ENCODE measurements around the gene SP2. TPM values are rescaled to one million over a fixed set of nuclear protein-coding genes. Genes with fewer than 3 reads are reported as not detected.
"Not testable (repeated sequence)": the region's sequence is repeated elsewhere in the genome, so short reads cannot be mapped to it uniquely, and the experiment has no call there.

The SP2 gene
- total RNA-seq, 1 donor from 2014 or later, result 18.0 TPM

GRCh38 chr17:47915776-47916398 is 19.9 kb downstream of the SP2 start:
- no peaks in the 10 kb centered on the region for H3K27me3 Mint-ChIP-seq (ENCODE audit: low read depth)
- no peak overlapping the region for H3K4me3 Mint-ChIP-seq
- peak overlapping the region; percentile 66 for H3K27ac Mint-ChIP-seq
- peaks cover 5% of the 10 kb centered on the region for H3K4me1 Mint-ChIP-seq
- H3K36me3 Mint-ChIP-seq, result peaks cover 8% of the 10 kb centered on the region
- no peak for DNase-seq (ENCODE audit: low spot score in 2 of 2, unreplicated experiment in 2 of 2)
- TF ChIP-seq CTCF (IDR thresholded peaks at IDR 0.05; ENCODE audit: unreplicated experiment), result no peak
- no peaks in the 10 kb centered on the region for H3K9me3 Mint-ChIP-seq

DNA sequence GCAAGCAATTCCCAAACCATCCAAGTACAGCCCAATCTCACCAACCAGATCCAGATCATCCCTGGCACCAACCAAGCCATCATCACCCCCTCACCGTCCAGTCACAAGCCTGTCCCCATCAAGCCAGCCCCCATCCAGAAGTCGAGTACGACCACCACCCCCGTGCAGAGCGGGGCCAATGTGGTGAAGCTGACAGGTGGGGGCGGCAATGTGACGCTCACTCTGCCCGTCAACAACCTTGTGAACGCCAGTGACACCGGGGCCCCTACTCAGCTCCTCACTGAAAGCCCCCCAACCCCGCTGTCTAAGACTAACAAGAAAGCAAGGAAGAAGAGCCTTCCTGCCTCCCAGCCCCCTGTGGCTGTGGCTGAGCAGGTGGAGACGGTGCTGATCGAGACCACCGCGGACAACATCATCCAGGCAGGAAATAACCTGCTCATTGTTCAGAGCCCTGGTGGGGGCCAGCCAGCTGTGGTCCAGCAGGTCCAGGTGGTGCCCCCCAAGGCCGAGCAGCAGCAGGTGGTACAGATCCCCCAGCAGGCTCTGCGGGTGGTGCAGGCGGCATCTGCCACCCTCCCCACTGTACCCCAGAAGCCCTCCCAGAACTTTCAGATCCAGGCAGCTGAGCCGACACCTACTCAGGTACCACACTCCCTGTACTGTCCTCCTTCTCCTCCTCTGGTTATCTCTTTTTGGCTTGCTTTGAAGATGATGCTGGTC is 20.6 kb downstream of the SP2 start:
- no peak for DNase-seq (ENCODE audit: low spot score in 2 of 2, unreplicated experiment in 2 of 2)
- TF ChIP-seq CTCF (IDR thresholded peaks at IDR 0.05; ENCODE audit: unreplicated experiment), result no peak
- Mint-ChIP-seq H3K36me3 (peaks cover 8% of the 10 kb centered on the region), H3K4me3 (no peak overlapping the region), H3K27ac (no peak overlapping the region), H3K4me1 (peaks cover 5% of the 10 kb centered on the region), H3K27me3 (ENCODE audit: low read depth) (no peaks in the 10 kb centered on the region), H3K9me3 (no peaks in the 10 kb centered on the region)

DNA sequence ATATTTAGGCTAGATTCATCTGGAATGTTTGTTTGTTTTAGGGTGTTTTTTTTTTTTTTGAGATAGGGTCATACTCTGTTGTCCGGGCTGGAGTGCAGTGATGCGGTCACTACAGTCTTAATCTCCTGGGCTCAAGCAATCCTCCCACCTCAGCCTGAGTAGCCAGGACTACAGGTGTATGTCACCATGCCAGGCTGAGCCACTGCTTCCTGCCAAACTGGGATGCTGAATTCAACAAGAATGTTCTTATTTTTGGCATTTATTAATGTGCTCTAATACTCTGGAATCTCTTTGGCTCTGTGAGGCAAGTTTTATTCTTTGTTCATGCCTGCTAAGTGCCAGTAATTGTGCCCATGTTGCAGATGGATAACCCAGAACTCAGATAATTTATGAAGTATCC is 21.5 kb downstream of the SP2 start:
- Mint-ChIP-seq H3K4me1 (peaks cover 5% of the 10 kb centered on the region), H3K27me3 (ENCODE audit: low read depth) (no peaks in the 10 kb centered on the region), H3K36me3 (peaks cover 8% of the 10 kb centered on the region), H3K9me3 (no peaks in the 10 kb centered on the region), H3K27ac (no peak overlapping the region), H3K4me3 (no peak overlapping the region)
- no peak for TF ChIP-seq CTCF (IDR thresholded peaks at IDR 0.05; ENCODE audit: unreplicated experiment)
- no peak for DNase-seq (ENCODE audit: low spot score in 2 of 2, unreplicated experiment in 2 of 2)

DNA sequence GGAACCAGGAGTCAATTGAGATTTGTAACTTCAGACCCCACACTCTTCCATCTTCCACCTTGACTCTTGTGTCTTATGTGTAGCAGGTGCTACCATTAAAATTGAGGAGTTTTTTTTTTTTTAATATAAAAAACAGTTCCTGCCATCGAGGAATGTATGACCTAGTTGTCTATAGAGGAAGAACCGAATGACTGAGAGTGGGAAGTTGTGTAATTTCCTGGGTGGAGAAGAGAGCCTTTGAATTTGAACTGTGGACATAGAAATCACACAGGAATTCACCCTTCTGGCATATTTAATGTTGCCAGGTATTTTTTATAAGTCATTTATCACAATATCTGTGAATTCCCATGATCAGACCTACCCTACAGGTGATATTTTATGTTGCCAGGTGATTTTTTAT is 22.0 kb downstream of the SP2 start:
- H3K36me3 Mint-ChIP-seq, result peaks cover 13% of the 10 kb centered on the region
- no peaks in the 10 kb centered on the region for H3K27me3 Mint-ChIP-seq (ENCODE audit: low read depth)
- no peak overlapping the region for H3K4me3 Mint-ChIP-seq
- H3K4me1 Mint-ChIP-seq, result peaks cover 5% of the 10 kb centered on the region
- DNase-seq (ENCODE audit: low spot score in 2 of 2, unreplicated experiment in 2 of 2), result no peak
- no peak overlapping the region for H3K27ac Mint-ChIP-seq
- TF ChIP-seq CTCF (IDR thresholded peaks at IDR 0.05; ENCODE audit: unreplicated experiment), result no peak
- no peaks in the 10 kb centered on the region for H3K9me3 Mint-ChIP-seq

DNA sequence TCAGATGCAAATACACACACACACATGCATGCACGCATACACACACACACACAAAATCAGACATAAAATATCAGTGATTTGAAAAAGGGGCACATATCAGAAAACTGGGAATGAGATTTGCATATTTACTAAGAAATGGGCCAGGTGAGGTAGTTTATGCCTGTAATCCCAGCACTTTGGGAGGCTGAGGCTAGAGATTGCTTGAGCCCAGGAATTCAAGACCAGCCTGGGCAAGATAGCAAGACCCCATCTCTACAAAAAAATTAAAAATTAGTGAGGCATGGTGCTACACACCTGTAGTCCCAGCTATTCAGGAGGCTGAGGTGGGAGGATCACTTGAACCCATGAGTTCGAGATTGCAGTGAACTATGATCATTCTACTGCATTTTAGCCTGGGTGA is 23.0 kb downstream of the SP2 start:
- no peaks in the 10 kb centered on the region for H3K9me3 Mint-ChIP-seq
- H3K4me1 Mint-ChIP-seq, result peaks cover 5% of the 10 kb centered on the region
- no peaks in the 10 kb centered on the region for H3K27me3 Mint-ChIP-seq (ENCODE audit: low read depth)
- no peak for TF ChIP-seq CTCF (IDR thresholded peaks at IDR 0.05; ENCODE audit: unreplicated experiment)
- H3K36me3 Mint-ChIP-seq, result peaks cover 17% of the 10 kb centered on the region
- DNase-seq (ENCODE audit: low spot score in 2 of 2, unreplicated experiment in 2 of 2), result no peak
- H3K27ac Mint-ChIP-seq, result no peak overlapping the region
- no peak overlapping the region for H3K4me3 Mint-ChIP-seq

GRCh38 chr17:47919889-47920288 is 23.9 kb downstream of the SP2 start:
- not testable (repeated sequence) for DNase-seq (ENCODE audit: low spot score in 2 of 2, unreplicated experiment in 2 of 2); H3K9me3 Mint-ChIP-seq; H3K27me3 Mint-ChIP-seq (ENCODE audit: low read depth); H3K27ac Mint-ChIP-seq; H3K4me3 Mint-ChIP-seq; H3K4me1 Mint-ChIP-seq
- peaks cover 17% of the 10 kb centered on the region for H3K36me3 Mint-ChIP-seq
